IgD-negative memory B cell (primary cell): ENCODE measurements around the gene ELL2. TPM values are rescaled to one million over a fixed set of nuclear protein-coding genes. Genes with fewer than 3 reads are reported as not detected.
"Not testable (repeated sequence)": the region's sequence is repeated elsewhere in the genome, so short reads cannot be mapped to it uniquely, and the experiment has no call there.

Source experiments
- H3K27ac Mint-ChIP-seq, 3 donors: one replicate each; pipeline ENCODE4 v1.8.0; 2020 to 2022; ENCODE audit warnings: mild to moderate bottlenecking in 3 of 3, mixed read lengths in 3 of 3, moderate library complexity in 1 of 3
- H3K27me3 Mint-ChIP-seq: one replicate; pipeline ENCODE4 v1.8.0; 2021; ENCODE audit warnings: mixed read lengths
- H3K36me3 Mint-ChIP-seq: one replicate; pipeline ENCODE4 v1.8.0; 2020; ENCODE audit warnings: mild to moderate bottlenecking, mixed read lengths
- H3K4me1 Mint-ChIP-seq, 3 donors: one replicate each; pipeline ENCODE4 v1.8.0; 2020 to 2022; ENCODE audit warnings: mixed read lengths in 3 of 3, mild to moderate bottlenecking in 1 of 3
- H3K4me3 Mint-ChIP-seq, 4 donors: one replicate each; pipeline ENCODE4 v1.8.0; 2020 to 2022; ENCODE audit warnings: mild to moderate bottlenecking in 4 of 4, mixed read lengths in 4 of 4, moderate library complexity in 3 of 4
- H3K9me3 Mint-ChIP-seq, 3 donors: one replicate each; pipeline ENCODE4 v1.8.0; 2020 to 2021; ENCODE audit warnings: mixed read lengths in 3 of 3, mild to moderate bottlenecking in 1 of 3
- polyA plus RNA-seq: library from polyadenylated mRNA; unstranded; fragments of 300-500 nt; fragmentation: Illumina TruSeq; gene quantifications from one replicate; pipeline ENCODE4 v1.2.3, GENCODE V29; 2021

Gene ELL2
- polyA plus RNA-seq, 1 donor from 2014 or later: 9.9 TPM

DNA sequence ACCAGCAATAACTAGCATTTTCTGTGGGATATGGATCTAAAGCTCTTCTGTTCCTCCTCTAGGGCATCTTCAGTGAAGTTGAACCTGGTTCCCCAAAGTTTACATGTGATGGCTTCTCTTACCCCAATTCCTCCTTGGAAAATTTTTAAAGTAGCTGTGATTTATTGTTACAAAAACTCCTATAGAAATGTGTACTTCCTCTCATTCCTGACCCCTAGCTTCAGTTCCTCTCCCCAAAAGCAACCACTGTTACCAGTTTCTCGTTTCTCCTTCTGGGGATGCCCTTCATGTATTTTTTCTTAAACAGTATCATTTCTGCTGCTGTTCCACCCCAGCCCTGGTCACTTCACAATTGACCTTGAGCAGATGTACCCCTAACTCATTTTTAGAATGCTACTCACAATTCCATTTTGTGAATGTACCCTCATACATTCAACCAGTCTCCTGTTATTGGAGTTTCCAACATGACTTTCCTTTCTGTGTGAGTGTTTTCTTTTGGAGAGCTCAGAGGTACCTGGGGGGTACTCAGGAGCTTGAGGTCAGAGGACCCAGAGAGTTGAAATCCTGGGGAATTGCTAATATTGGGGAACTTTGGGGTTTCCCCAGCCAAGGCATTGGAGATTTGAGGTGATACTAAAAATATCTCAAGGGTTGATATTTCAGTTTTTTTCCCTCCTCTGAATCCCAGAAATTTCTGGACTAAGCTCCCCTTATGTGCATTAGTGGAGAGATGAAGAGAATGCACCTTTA lies 120.5 kb downstream of the ELL2 start:
- Mint-ChIP-seq H3K4me3 (peak overlapping the region in 1 of 4 donors; percentile 1), H3K36me3 (no peaks in the 10 kb centered on the region), H3K27me3 (no peaks in the 10 kb centered on the region), H3K9me3 (no peaks in the 10 kb centered on the region), H3K27ac (peak overlapping the region in 2 of 3 donors; percentile 37 to 76), H3K4me1 (peaks cover 27 to 35% (median 30%) of the 10 kb centered on the region in 3 donors)

DNA sequence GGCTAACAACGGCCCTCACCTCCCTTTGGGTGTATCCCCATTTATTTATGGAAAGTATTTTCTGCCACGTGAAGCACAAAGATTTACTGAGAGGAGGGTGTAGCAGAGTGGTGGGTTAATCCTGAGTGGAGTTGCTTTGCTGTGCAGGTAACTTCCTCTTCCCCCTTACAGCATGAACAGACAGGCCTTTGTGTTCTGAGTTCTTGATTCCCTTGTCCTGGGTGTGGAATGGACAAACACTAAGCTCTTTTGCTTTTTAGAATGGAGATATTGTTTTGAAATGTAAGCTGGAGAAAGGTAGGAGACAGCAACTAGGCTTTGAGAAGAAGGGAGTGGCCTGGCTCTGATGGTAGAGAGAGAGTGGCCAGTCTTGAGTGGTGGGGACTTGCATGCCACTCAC lies 122.0 kb downstream of the ELL2 start:
- H3K4me1 Mint-ChIP-seq: peaks cover 33 to 42% (median 34%) of the 10 kb centered on the region in 3 donors
- H3K4me3 Mint-ChIP-seq: no peak overlapping the region
- peak overlapping the region in 1 of 3 donors; percentile 26 for H3K27ac Mint-ChIP-seq
- H3K36me3 Mint-ChIP-seq: no peaks in the 10 kb centered on the region
- H3K9me3 Mint-ChIP-seq: no peaks in the 10 kb centered on the region
- H3K27me3 Mint-ChIP-seq: no peaks in the 10 kb centered on the region

DNA sequence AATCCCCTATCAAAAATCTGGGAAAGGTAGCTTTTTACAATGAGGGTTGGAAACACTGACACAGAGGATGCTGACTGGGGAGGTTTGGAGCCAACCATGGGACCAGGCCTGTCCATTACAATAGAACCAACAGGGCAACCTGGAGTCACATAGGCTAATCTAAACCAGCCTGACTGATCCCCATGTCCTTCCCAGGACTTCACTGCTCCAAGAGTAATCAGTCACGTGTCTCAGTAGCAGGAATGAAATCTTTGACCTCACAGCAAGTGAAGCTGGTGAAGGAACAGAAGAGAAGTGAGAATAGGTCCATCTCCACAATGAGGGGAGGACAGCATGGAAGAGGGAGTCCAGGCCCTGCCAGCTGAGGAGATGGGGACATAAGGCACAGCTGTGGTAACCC lies 123.1 kb downstream of the ELL2 start:
- no peak overlapping the region for H3K4me3 Mint-ChIP-seq
- H3K36me3 Mint-ChIP-seq: no peaks in the 10 kb centered on the region
- peaks cover 41 to 53% (median 42%) of the 10 kb centered on the region in 3 donors for H3K4me1 Mint-ChIP-seq
- H3K27ac Mint-ChIP-seq: peak overlapping the region in 1 of 3 donors; percentile 27
- H3K27me3 Mint-ChIP-seq: no peaks in the 10 kb centered on the region
- H3K9me3 Mint-ChIP-seq: no peaks in the 10 kb centered on the region

DNA sequence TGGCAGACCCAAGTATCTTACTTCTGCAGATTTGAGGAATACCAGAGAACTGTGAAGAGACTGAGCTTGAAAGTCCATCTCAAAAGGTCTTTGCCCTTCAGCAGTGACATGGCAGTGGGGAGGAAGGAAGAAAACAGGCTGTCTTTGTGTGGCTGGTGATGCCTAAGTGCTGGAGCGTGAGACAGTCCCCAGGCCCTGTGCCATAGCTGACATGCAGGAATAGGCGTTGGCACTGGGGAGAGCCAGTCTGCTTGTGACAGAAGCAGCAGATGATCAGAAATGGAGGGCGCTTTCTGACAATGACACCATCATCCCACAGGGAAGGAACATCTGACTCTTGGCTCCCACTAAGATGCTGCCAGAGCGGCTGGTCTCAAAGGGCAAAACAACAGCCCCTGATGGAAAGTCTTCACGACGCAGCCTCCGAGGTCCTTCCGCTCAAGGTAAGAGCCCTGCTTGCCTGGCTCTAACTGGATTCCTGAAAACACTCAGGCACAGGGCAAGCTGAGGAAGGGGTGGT lies 123.6 kb downstream of the ELL2 start:
- H3K4me3 Mint-ChIP-seq: no peak overlapping the region
- no peak overlapping the region for H3K27ac Mint-ChIP-seq
- no peaks in the 10 kb centered on the region for H3K27me3 Mint-ChIP-seq
- H3K4me1 Mint-ChIP-seq: peaks cover 38 to 51% (median 43%) of the 10 kb centered on the region in 3 donors
- H3K9me3 Mint-ChIP-seq: no peaks in the 10 kb centered on the region
- H3K36me3 Mint-ChIP-seq: no peaks in the 10 kb centered on the region

DNA sequence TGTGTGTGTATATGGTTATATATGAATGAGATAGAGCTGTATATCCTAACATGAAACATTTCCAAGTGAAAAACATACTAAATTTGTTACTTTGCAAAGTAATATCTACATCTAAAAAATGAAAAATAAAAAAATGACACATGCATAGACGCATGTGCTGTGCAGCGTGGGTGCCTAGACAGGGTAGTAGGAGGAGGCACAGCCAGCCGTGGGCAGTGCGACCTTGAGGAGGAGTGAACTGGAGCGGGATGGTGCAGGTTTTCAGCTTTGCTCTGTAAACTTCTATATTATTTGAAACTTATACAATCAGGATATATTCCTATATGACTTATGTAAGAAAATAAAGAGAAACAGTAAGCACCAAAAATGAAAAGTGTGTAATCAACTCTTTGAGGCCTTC lies 124.2 kb downstream of the ELL2 start:
- Mint-ChIP-seq H3K4me3 (peak overlapping the region in 1 of 4 donors; percentile 1), H3K4me1 (peaks cover 39 to 54% (median 45%) of the 10 kb centered on the region in 3 donors)

DNA sequence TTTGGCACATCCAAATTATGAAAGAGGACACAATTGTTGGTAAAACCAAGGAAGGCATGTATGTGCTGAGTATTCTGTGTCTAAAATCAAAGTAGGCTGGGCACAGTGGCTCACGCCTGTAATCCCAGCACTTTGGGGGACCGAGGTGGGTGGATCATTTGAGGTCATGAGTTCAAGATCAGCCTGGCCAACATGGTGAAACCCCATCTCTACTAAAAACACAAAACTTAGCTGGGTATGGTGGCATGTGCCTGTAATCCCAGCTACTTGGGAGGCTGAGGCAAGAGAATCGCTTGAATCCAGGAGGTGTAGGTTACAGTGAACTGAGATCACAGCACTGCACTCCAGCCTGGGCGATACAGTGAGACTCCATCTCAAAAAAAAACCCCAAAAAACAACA lies 124.7 kb downstream of the ELL2 start:
- peaks cover 41 to 54% (median 49%) of the 10 kb centered on the region in 3 donors for H3K4me1 Mint-ChIP-seq
- H3K36me3 Mint-ChIP-seq, H3K9me3 Mint-ChIP-seq, H3K27me3 Mint-ChIP-seq: not testable (repeated sequence)
- H3K27ac Mint-ChIP-seq: peak overlapping the region; percentile 47 to 92 (median 87)
- H3K4me3 Mint-ChIP-seq: peak overlapping the region in 1 of 4 donors; percentile 88

More for the DNA sequence above, 124.2 kb downstream of the ELL2 start:
- no peaks in the 10 kb centered on the region for H3K36me3 Mint-ChIP-seq
- H3K27me3 Mint-ChIP-seq: no peaks in the 10 kb centered on the region
- H3K27ac Mint-ChIP-seq: no peak overlapping the region
- no peaks in the 10 kb centered on the region for H3K9me3 Mint-ChIP-seq

DNA sequence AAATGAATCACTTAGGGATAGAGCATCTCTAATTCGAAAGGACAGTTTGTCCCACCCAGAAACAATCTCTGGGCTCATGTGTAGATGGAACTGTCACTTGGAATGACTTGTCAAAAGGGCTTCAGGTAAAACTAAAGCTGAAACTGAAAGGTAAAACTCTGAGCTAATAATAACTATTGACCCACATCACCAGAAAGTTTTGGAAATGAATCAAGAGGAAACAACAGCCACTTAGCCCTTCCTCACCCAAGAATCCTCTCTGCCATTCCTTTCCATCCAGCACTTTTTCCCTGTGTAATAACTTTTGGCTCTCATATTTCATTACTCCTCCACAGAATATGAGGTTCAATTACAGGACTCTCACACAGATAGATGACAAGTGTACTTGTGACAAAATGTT lies 125.1 kb downstream of the ELL2 start:
- peaks cover 41 to 54% (median 50%) of the 10 kb centered on the region in 3 donors for H3K4me1 Mint-ChIP-seq
- peak overlapping the region; percentile 7 to 96 (median 89) for H3K4me3 Mint-ChIP-seq
- H3K9me3 Mint-ChIP-seq: no peaks in the 10 kb centered on the region
- H3K36me3 Mint-ChIP-seq: no peaks in the 10 kb centered on the region
- H3K27ac Mint-ChIP-seq: peak overlapping the region; percentile 47 to 92 (median 87)
- H3K27me3 Mint-ChIP-seq: no peaks in the 10 kb centered on the region

DNA sequence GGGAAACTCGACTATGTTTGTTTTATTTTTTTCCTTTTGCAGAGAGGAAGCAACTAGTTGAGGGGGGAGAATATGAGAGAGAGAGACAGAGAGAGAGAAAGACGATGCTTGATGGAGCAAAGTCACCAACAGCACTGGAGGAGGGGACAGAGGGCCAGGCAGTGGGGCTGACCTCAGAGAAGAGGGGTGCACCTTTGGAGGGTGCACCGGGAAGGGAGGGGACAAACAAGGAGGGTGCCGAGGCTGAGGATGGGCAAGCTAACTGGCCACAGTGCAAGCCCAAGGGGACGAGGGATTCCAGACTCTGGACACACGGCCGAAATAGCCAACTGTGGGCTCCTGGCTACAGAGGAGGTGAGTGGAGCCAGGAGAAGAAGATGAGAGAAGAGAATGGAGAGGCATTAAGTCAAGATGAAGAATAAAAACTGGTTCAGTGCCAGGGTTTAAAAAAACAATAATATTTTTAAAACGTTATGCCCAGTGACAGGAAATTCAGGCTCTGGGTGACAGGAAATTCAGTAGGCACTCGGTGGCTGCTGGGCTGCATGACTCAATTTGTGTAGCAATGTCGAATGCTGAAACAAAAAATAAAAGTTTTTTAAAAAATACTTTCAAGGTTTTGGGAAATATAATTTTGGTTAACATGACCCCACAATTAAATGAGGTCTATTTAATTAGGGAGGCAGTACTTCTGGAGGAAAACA lies 125.8 kb downstream of the ELL2 start:
- Mint-ChIP-seq H3K27me3 (no peaks in the 10 kb centered on the region), H3K27ac (peak overlapping the region; percentile 47 to 92 (median 87)), H3K4me1 (peaks cover 37 to 49% (median 47%) of the 10 kb centered on the region in 3 donors), H3K36me3 (no peaks in the 10 kb centered on the region), H3K9me3 (no peaks in the 10 kb centered on the region), H3K4me3 (peak overlapping the region; percentile 83 to 96 (median 89))

Other genes with a start within 250 kb of the ELL2 start
- 1.9 TPM for gene RHOBTB3, start 230.5 kb downstream of the ELL2 start, polyA plus RNA-seq
- gene GLRX, start 139.1 kb downstream of the ELL2 start, polyA plus RNA-seq: 113 TPM